ENCODE measurements around the gene HSD17B14.

- TF ChIP-seq POLR2AphosphoS5 (IDR thresholded peaks at IDR 0.05) (peak; percentile 63 to 81 (median 77)), POLR2A (IDR thresholded peaks at IDR 0.05) (no peak)
Measured at GRCh38 chr19:48872884-48873475, 36.7 kb upstream of the HSD17B14 start.

Data from stomach (tissue), 4 donors.